IMR-90 (cell line): ENCODE measurements around the gene ZBED4. TPM values are rescaled to one million over a fixed set of nuclear protein-coding genes. Genes with fewer than 3 reads are reported as not detected.

Experiments
- ATAC-seq: fragments of 200-7000 bp; cut with Tn5 transposase; 2 replicates; pipeline ENCODE4 v1.9.1; 2020; ENCODE audit warnings: low read depth, mild to moderate bottlenecking, moderate library complexity
- BruUV-seq: library from RNA; stranded (reverse); fragments of 400-500 nt; replicated peaks from 2 replicates; lab custom pipeline; 2021; lab: Mats Ljungman, UMichigan
- CTCF ChIA-PET: fragments of 300-600 bp; formaldehyde crosslinking; extraction: SDS; loops from one replicate; lab custom pipeline; 2021; ENCODE audit warnings: antibody characterized with exemption; lab: Yijun Ruan, JAX
- POLR2A ChIA-PET: fragments of 300-600 bp; sonication (Branson Sonifier 250); formaldehyde crosslinking; loops from one replicate; lab custom pipeline; 2022; ENCODE audit warnings: antibody characterized with exemption; ENCODE audit not compliant: unreplicated experiment; lab: Charles Lee
- DNase-seq: peaks from one replicate; pipeline ENCODE4 v3.0.0; 2013
- H2AFZ ChIP-seq: replicated peaks from 2 replicates; pipeline ENCODE3; 2013; ENCODE audit warnings: low read length, mild to moderate bottlenecking; ENCODE audit not compliant: poor library complexity
- H2AK5ac ChIP-seq: 2 replicates; pipeline ENCODE4 v1.6.1; 2013; ENCODE audit warnings: low read depth, low read length, inconsistent platforms
- H2AK9ac ChIP-seq: replicated peaks from 2 replicates; pipeline ENCODE3; 2013; ENCODE audit warnings: mild to moderate bottlenecking, low read depth, low read length, moderate library complexity; ENCODE audit not compliant: poor library complexity
- H2BK120ac ChIP-seq: 2 replicates; pipeline ENCODE4 v1.6.1; 2013; ENCODE audit warnings: low read depth, low read length, inconsistent platforms
- H2BK15ac ChIP-seq: 3 replicates; pipeline ENCODE4 v1.6.1; 2013; ENCODE audit warnings: low read depth, low read length, inconsistent platforms
- H2BK20ac ChIP-seq: 2 replicates; pipeline ENCODE4 v1.6.1; 2013; ENCODE audit warnings: low read depth, mild to moderate bottlenecking, inconsistent platforms, low read length, moderate library complexity
- H2BK5ac ChIP-seq: 2 replicates; pipeline ENCODE4 v1.6.1; 2013; ENCODE audit warnings: mild to moderate bottlenecking, low read depth, low read length, inconsistent platforms; ENCODE audit not compliant: poor library complexity, severe bottlenecking
- H3K14ac ChIP-seq: replicated peaks from 2 replicates; pipeline ENCODE4 v1.6.1; 2013; ENCODE audit warnings: low read depth, low read length, inconsistent platforms
- H3K18ac ChIP-seq: 2 replicates; pipeline ENCODE4 v1.6.1; 2013; ENCODE audit warnings: low read depth, low read length, control low read depth
- H3K23ac ChIP-seq: 2 replicates; pipeline ENCODE4 v1.6.1; 2013; ENCODE audit warnings: low read depth, low read length, inconsistent platforms
- H3K27ac ChIP-seq: 2 replicates; pipeline ENCODE4 v1.5.1; 2013; ENCODE audit warnings: mild to moderate bottlenecking, control low read depth, low read length; ENCODE audit not compliant: insufficient read depth
- H3K27me3 ChIP-seq: 2 replicates; pipeline ENCODE4 v1.6.1; 2013; ENCODE audit warnings: low read length; ENCODE audit not compliant: control insufficient read depth, insufficient read depth
- H3K36me3 ChIP-seq: 2 replicates; pipeline ENCODE4 v1.6.1; 2013; ENCODE audit warnings: low read length, mixed read lengths; ENCODE audit not compliant: control insufficient read depth, insufficient read depth
- H3K4ac ChIP-seq: 2 replicates; pipeline ENCODE4 v1.6.1; 2013; ENCODE audit warnings: low read depth, low read length, inconsistent platforms
- H3K4me1 ChIP-seq: 2 replicates; pipeline ENCODE4 v1.6.1; 2013; ENCODE audit warnings: low read length, mixed read lengths; ENCODE audit not compliant: control insufficient read depth, insufficient read depth
- H3K4me2 ChIP-seq: 2 replicates; pipeline ENCODE4 v1.6.1; 2013; ENCODE audit warnings: low read depth, mild to moderate bottlenecking, control low read depth, low read length, moderate library complexity
- H3K4me3 ChIP-seq: 2 replicates; pipeline ENCODE4 v1.5.1; 2013; ENCODE audit warnings: low read depth, mild to moderate bottlenecking, control low read depth, low read length, moderate library complexity; ENCODE audit not compliant: insufficient read depth
- H3K56ac ChIP-seq: 2 replicates; pipeline ENCODE4 v1.6.1; 2013; ENCODE audit warnings: low read length, inconsistent platforms; ENCODE audit not compliant: insufficient read depth; ENCODE audit errors: extremely low read depth
- H3K79me1 ChIP-seq, 2 experiments: 2 replicates each; pipeline ENCODE4 v1.6.1; 2013; ENCODE audit warnings: low read length in 2 of 2, inconsistent platforms in 1 of 2, low read depth in 1 of 2
- H3K9ac ChIP-seq: 2 replicates; pipeline ENCODE4 v1.6.1; 2013; ENCODE audit warnings: low read depth, low read length, control low read depth
- H3K9me1 ChIP-seq: 2 replicates; pipeline ENCODE4 v1.6.1; 2013; ENCODE audit warnings: low read length, inconsistent platforms; ENCODE audit not compliant: insufficient read depth
- H3K9me3 ChIP-seq: 2 replicates; pipeline ENCODE4 v1.6.1; 2013; ENCODE audit warnings: low read length; ENCODE audit not compliant: control insufficient read depth, insufficient read depth
- H4K20me1 ChIP-seq: 2 replicates; pipeline ENCODE4 v1.6.1; 2013; ENCODE audit warnings: low read length, inconsistent platforms; ENCODE audit not compliant: insufficient read depth
- H4K5ac ChIP-seq: 2 replicates; pipeline ENCODE4 v1.6.1; 2013; ENCODE audit warnings: mild to moderate bottlenecking, low read depth, low read length, control low read depth
- H4K8ac ChIP-seq, 2 experiments: 2 replicates each; pipeline ENCODE4 v1.6.1; 2013; ENCODE audit warnings: low read depth in 2 of 2, low read length in 2 of 2, control low read depth in 1 of 2, inconsistent platforms in 1 of 2
- H4K91ac ChIP-seq: 2 replicates; pipeline ENCODE4 v1.6.1; 2013; ENCODE audit warnings: low read depth, low read length, inconsistent platforms; ENCODE audit not compliant: insufficient read depth
- CEBPB ChIP-seq: IDR thresholded peaks from 2 replicates; pipeline ENCODE4 v1.6.1; 2012; ENCODE audit warnings: low read depth, low read length, improper control_type of control experiment
- CTCF ChIP-seq: conservative IDR thresholded peaks from 2 replicates; pipeline ENCODE4 v1.5.1; 2012; ENCODE audit warnings: mild to moderate bottlenecking, low read depth, low read length, improper control_type of control experiment
- MAZ ChIP-seq: IDR thresholded peaks from 2 replicates; pipeline ENCODE4 v1.6.1; 2012; ENCODE audit warnings: low read depth, mild to moderate bottlenecking, low read length, improper control_type of control experiment, moderate library complexity, borderline replicate concordance
- POLR2A ChIP-seq: IDR thresholded peaks from 2 replicates; pipeline ENCODE4 v1.6.1; 2012; ENCODE audit warnings: mild to moderate bottlenecking, low read depth, low read length
- WGBS, 2 experiments: methylation state at CpG; one replicate each; pipeline versions ENCODE4 v1.1.5 to v1.1.7; 2013; ENCODE audit warnings: missing lambda C conversion rate in 2 of 2; ENCODE audit not compliant: insufficient read length in 1 of 2; ENCODE audit errors: extremely low coverage in 2 of 2; 5-methylcytosine and 5-hydroxymethylcytosine counted together
- dilution Hi-C: fragments of 300-500 bp; cut with HindIII; formaldehyde crosslinking; loops from one replicate; pipeline ENCODE4 v1.14.3; 2018; ENCODE audit warnings: low sequenced_read_pairs; ENCODE audit not compliant: unreplicated experiment
- in situ Hi-C: fragments of 300-500 bp; cut with MboI; formaldehyde crosslinking; loops from 3 replicates; pipeline ENCODE4 v1.14.3; 2019; ENCODE audit warnings: low sequenced_read_pairs, inconsistent platforms, mixed read lengths
- intact Hi-C: fragments of 100-400 bp; cut with micrococcal nuclease; formaldehyde crosslinking; loops from 2 replicates; pipeline ENCODE4 v1.10.0; 2022
- polyA plus RNA-seq, 3 experiments: library from polyadenylated mRNA; depleted of rRNA; stranded (reverse); fragments of >200 nt; gene quantifications; 2 replicates each; pipeline ENCODE4 v1.2.3, GENCODE V29; 2012; ENCODE audit warnings: low replicate concordance in 1 of 3
- total RNA-seq: library from RNA; depleted of rRNA; stranded (reverse); fragments of >200 nt; gene quantifications from 2 replicates; pipeline ENCODE4 v1.2.3, GENCODE V29; 2012

Gene ZBED4
- total and polyA plus RNA-seq, 2 of the 4 experiments (the other 2 are of a cell fraction): 9.3 to 10.5 TPM

DNA sequence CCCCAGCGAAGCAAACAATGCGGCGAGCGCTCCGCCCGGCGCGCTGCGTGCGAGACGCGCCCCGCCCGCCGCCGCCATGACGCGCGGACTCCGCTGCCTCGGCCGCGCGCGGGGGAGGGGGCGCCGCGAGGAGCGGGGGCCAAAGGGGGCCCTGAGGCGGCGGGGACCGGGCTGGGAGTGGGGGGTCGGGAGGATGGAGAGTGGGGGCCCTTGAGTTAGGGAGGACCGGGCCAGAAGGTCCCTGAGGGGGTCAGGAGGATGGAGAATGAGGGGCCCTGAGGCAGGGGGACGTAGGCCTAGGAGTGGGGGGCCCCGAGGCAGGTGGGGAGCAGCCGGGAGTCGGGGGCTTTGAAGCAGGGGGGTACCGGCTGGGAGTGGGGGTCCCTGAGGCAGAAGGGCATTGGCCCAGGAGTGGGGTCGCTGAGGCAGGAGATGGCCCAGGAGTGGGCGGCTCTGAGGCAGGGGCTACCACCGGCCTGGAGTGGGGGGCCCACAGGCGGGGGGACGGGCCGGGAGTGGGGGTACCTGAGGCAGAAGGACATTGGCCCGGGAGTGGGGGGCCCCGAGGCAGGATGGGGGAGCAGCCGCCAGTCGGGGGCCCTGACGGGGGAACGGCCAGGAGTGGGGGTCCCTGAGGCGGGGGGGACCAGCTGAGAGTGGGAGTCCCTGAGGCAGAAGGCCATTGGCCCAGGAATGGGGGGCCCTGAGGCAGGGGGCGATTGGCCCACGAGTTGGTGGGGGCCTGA, 25.6 kb upstream of the ZBED4 start, which contains the start of gene BRD1:
Gene BRD1, minus strand, starts transcription at position 21 of the 746 bp plus-strand sequence. CDS start 3,556 bp downstream, outside the sequence.
- H3K9ac ChIP-seq: peak within 1 kb of the TSS; percentile 80
- H2BK120ac ChIP-seq: peak within 1 kb of the TSS; percentile 52; the same call in 1 of the 2 replicates
- H4K91ac ChIP-seq: peak within 1 kb of the TSS; percentile 71
- peak within 1 kb of the TSS; percentile 72; the same call in 1 of the 2 replicates for H2AK5ac ChIP-seq
- peak within 1 kb of the TSS; percentile 98 for H3K4me3 ChIP-seq
- peak within 1 kb of the TSS; percentile 87 to 98 for H4K8ac ChIP-seq
- peak within 1 kb of the TSS; percentile 92 for H3K27ac ChIP-seq
- peaks cover 16% of the 10 kb centered on the region for H3K36me3 ChIP-seq
- peak within 1 kb of the TSS; percentile 55; the same call in 1 of the 2 replicates for H3K56ac ChIP-seq
- DNase-seq: peak; percentile 61
- peak within 1 kb of the TSS; percentile 93 for H2AK9ac ChIP-seq
- dilution Hi-C loops: no loop called here
- peak; percentile 76 for TF ChIP-seq POLR2A
- TF ChIP-seq CEBPB: no peak
- no peak for TF ChIP-seq CTCF
- TF ChIP-seq MAZ: peak; percentile 96; the same call in 1 of the 2 replicates
- POLR2A ChIA-PET: no interaction called here
- 0% methylated on average over 1 of the region's 54 CpGs; no CpG with 5 or more reads in 1 of the 2 experiments for WGBS, 2 experiments
- peaks cover 10% of the 10 kb centered on the region for H3K4me1 ChIP-seq
- H2AFZ ChIP-seq: peak within 1 kb of the TSS; percentile 93
- H3K79me1 ChIP-seq: peaks cover 0 to 26% of the 10 kb centered on the region in 2 experiments; a peak in 2 of 4 replicates
- BruUV-seq: no TSS peak
- peak within 1 kb of the TSS; percentile 69; the same call in 1 of the 2 replicates for H3K14ac ChIP-seq
- peak within 1 kb of the TSS; percentile 74; the same call in 1 of the 2 replicates for H3K18ac ChIP-seq
- intact Hi-C loops: no loop called here
- no peak within 1 kb of the TSS for H2BK15ac ChIP-seq
- in situ Hi-C loops: no loop called here
- H2BK20ac ChIP-seq: no peak within 1 kb of the TSS
- H3K9me1 ChIP-seq: peaks cover 19% of the 10 kb centered on the region
- H4K5ac ChIP-seq: peak within 1 kb of the TSS; percentile 84
- peak within 1 kb of the TSS; percentile 91 for H3K4me2 ChIP-seq
- peak within 1 kb of the TSS; percentile 77 for H3K4ac ChIP-seq
- peaks cover 12% of the 10 kb centered on the region for H3K9me3 ChIP-seq
- ATAC-seq: peak; percentile 84
- H2BK5ac ChIP-seq: peak within 1 kb of the TSS; percentile 85
- H4K20me1 ChIP-seq: peaks cover 38% of the 10 kb centered on the region
- H3K23ac ChIP-seq: peak within 1 kb of the TSS; percentile 54
- peaks cover 2% of the 10 kb centered on the region; the same call in 1 of the 2 replicates for H3K27me3 ChIP-seq
- CTCF ChIA-PET: no interaction called here
